HepG2 (cell line): ENCODE measurements around the gene TEAD3. TPM values are rescaled to one million over a fixed set of nuclear protein-coding genes. Genes with fewer than 3 reads are reported as not detected.
A peak's percentile ranks its signal among the peaks of the same experiment; 100 is the strongest.

Experiments
- ATAC-seq: fragments of 200-7000 bp; cut with Tn5 transposase; 3 replicates; pipeline ENCODE4 v1.9.1; 2020; ENCODE audit warnings: mild to moderate bottlenecking, moderate library complexity
- BruUV-seq: library from RNA; stranded (reverse); fragments of 400-500 nt; replicated peaks from 2 replicates; lab custom pipeline; 2021; lab: Mats Ljungman, UMichigan
- CTCF ChIA-PET: fragments of 300-600 bp; formaldehyde crosslinking; extraction: SDS; loops from one replicate; lab custom pipeline; 2021; ENCODE audit warnings: low total read pairs, inconsistent platforms, low intra/inter-chr PET ratio; lab: Yijun Ruan, JAX
- POLR2A ChIA-PET: fragments of 350-600 bp; sonication (Branson Sonifier 250); formaldehyde crosslinking; loops from one replicate; lab custom pipeline; 2020; ENCODE audit warnings: antibody characterized with exemption, inconsistent platforms; lab: Yijun Ruan, JAX
- DNase-seq: peaks from one replicate; pipeline ENCODE4 v3.0.0-alpha.2; 2015; ENCODE audit warnings: low spot score
- FAIRE-seq: peaks from 3 replicates; lab custom pipeline; 2011; peaks lifted over from hg19 to GRCh38; lab: Jason Lieb, UNC
- H2AFZ ChIP-seq: one replicate; pipeline ENCODE4 v1.6.1; 2011; ENCODE audit warnings: low read length, inconsistent platforms
- H3K27ac ChIP-seq: fragments of 300-600 bp; 3 replicates; pipeline ENCODE4 v1.8.0; 2011; ENCODE audit warnings: mixed run types, mild to moderate bottlenecking, mixed read lengths, low read length, inconsistent platforms; ENCODE audit not compliant: insufficient read depth; ENCODE audit errors: extremely low read length
- H3K27me3 ChIP-seq, 2 experiments: fragments of 200-600 bp in 1 of 2; 2 replicates in 1 of 2; 3 replicates in 1 of 2; pipeline versions ENCODE4 v1.6.0 to v1.8.0; 2011; ENCODE audit warnings: low read length in 2 of 2, mild to moderate bottlenecking in 2 of 2, moderate library complexity in 2 of 2, inconsistent platforms in 1 of 2; ENCODE audit not compliant: insufficient read depth in 2 of 2, control insufficient read depth in 1 of 2
- H3K36me3 ChIP-seq, 2 experiments: fragments of 200-600 bp in 1 of 2; replicated peaks in 1 of 2; 2 replicates in 1 of 2; 3 replicates in 1 of 2; pipeline versions ENCODE4 v1.5.1 to v1.8.0; 2011; ENCODE audit warnings: low read length in 2 of 2, inconsistent platforms in 1 of 2; ENCODE audit not compliant: insufficient read depth in 2 of 2, control insufficient read depth in 1 of 2
- H3K4me1 ChIP-seq: 2 replicates; pipeline ENCODE4 v1.5.1; 2012; ENCODE audit warnings: low read length, inconsistent platforms; ENCODE audit not compliant: insufficient read depth
- H3K4me2 ChIP-seq: 2 replicates; pipeline ENCODE4 v1.6.0; 2011; ENCODE audit warnings: low read depth, low read length, inconsistent platforms
- H3K4me3 ChIP-seq, 3 experiments: fragments of 200-600 bp in 1 of 3; sonication (generic), shearing (Covaris generic) in 1 of 3; replicated peaks in 1 of 3; 2 replicates each; pipeline ENCODE4 v1.5.1; 2011 to 2016; ENCODE audit warnings: low read length in 3 of 3, inconsistent platforms in 2 of 3, low read depth in 2 of 3, mild to moderate bottlenecking in 2 of 3, control low read depth in 1 of 3, mixed read lengths in 1 of 3; ENCODE audit not compliant: insufficient read depth in 1 of 3
- H3K79me2 ChIP-seq: one replicate; pipeline ENCODE4 v1.6.1; 2011; ENCODE audit warnings: low read length, inconsistent platforms; ENCODE audit not compliant: insufficient read depth
- H3K9ac ChIP-seq: 2 replicates; pipeline ENCODE4 v1.6.0; 2011; ENCODE audit warnings: mild to moderate bottlenecking, low read depth, low read length, inconsistent platforms; ENCODE audit not compliant: insufficient read depth
- H3K9me3 ChIP-seq: 2 replicates; pipeline ENCODE4 v1.5.1; 2012; ENCODE audit warnings: mild to moderate bottlenecking, low read length
- H4K20me1 ChIP-seq: 2 replicates; pipeline ENCODE4 v1.6.0; 2011; ENCODE audit warnings: inconsistent platforms, mild to moderate bottlenecking, low read length, moderate library complexity; ENCODE audit not compliant: insufficient read depth
- KDM5B ChIP-seq: sonication (generic); formaldehyde crosslinking; IDR thresholded peaks from 2 replicates; pipeline ENCODE4 v1.4.0; 2020; ENCODE audit warnings: missing genetic modification reagents, mild to moderate bottlenecking, borderline replicate concordance
- NKX3-1 ChIP-seq: sonication (generic); formaldehyde crosslinking; IDR thresholded peaks from 2 replicates; pipeline ENCODE4 v1.5.0; 2020; ENCODE audit warnings: missing genetic modification reagents
- RBM22 ChIP-seq: fragments of 200-400 bp; formaldehyde crosslinking; optimal IDR thresholded peaks from 2 replicates; pipeline ENCODE3; 2017; ENCODE audit warnings: mild to moderate bottlenecking, low read length, moderate library complexity
- RFXANK ChIP-seq: IDR thresholded peaks from 2 replicates; pipeline ENCODE4 v1.6.1; 2016
- SSRP1 ChIP-seq: IDR thresholded peaks from 2 replicates; pipeline ENCODE4 v1.6.1; 2016; ENCODE audit warnings: control low read depth
- TSC22D2 ChIP-seq: sonication (generic); formaldehyde crosslinking; IDR thresholded peaks from 2 replicates; pipeline ENCODE4 v1.5.1; 2020; ENCODE audit warnings: missing genetic modification reagents, mild to moderate bottlenecking, borderline replicate concordance
- ZFX ChIP-seq: sonication (generic); formaldehyde crosslinking; IDR thresholded peaks from 2 replicates; pipeline ENCODE4 v1.4.0; 2020; ENCODE audit warnings: mild to moderate bottlenecking, low read depth, missing genetic modification reagents, moderate library complexity
- ZNF225 ChIP-seq: sonication (generic); formaldehyde crosslinking; IDR thresholded peaks from 2 replicates; pipeline ENCODE4 v1.4.0; 2020; ENCODE audit warnings: mild to moderate bottlenecking, missing genetic modification reagents
- ZNF280D ChIP-seq: sonication (generic); formaldehyde crosslinking; IDR thresholded peaks from 2 replicates; pipeline ENCODE4 v1.5.1; 2020; ENCODE audit warnings: mild to moderate bottlenecking, missing genetic modification reagents
- ZNF530 ChIP-seq: sonication (generic); formaldehyde crosslinking; IDR thresholded peaks from 2 replicates; pipeline ENCODE4 v1.5.0; 2020; ENCODE audit warnings: low read depth, mild to moderate bottlenecking, missing genetic modification reagents
- ZNF678 ChIP-seq: sonication (generic); formaldehyde crosslinking; IDR thresholded peaks from 2 replicates; pipeline ENCODE4 v1.4.0; 2020; ENCODE audit warnings: mild to moderate bottlenecking, missing genetic modification reagents
- WGBS: methylation state at CpG from one replicate; pipeline ENCODE4 v1.1.6; 2017; ENCODE audit warnings: low lambda C conversion rate; 5-methylcytosine and 5-hydroxymethylcytosine counted together
- in situ Hi-C: cut with HindIII; loops from 2 replicates; pipeline ENCODE4 v1.10.0; 2017; ENCODE audit warnings: low pct_unique_long_range_greater_than_20kb; ENCODE audit not compliant: extremely low pct_ligation_motif_present
- intact Hi-C: fragments of 100-400 bp; cut with micrococcal nuclease; formaldehyde crosslinking; loops from one replicate; pipeline ENCODE4 v1.10.0; 2022; ENCODE audit not compliant: unreplicated experiment
- polyA plus RNA-seq, 8 experiments: library from polyadenylated mRNA; depleted of rRNA in 3 of 8; stranded (reverse) in 7 of 8; unstranded in 1 of 8; fragments of >200 nt; fragmentation: Illumina TruSeq in 4 of 8; extraction: Trizol in 4 of 8; gene quantifications; 2 replicates each; pipeline versions ENCODE4 v1.2.1 to v1.2.3, GENCODE V29; 2011 to 2016; ENCODE audit warnings: low read depth in 4 of 8, missing spikeins in 1 of 8, mixed read lengths in 1 of 8; ENCODE audit not compliant: insufficient read depth in 1 of 8
- total RNA-seq, 5 experiments: library from RNA; depleted of rRNA; stranded (reverse); fragments of >200 nt; fragmentation: Illumina TruSeq; extraction: Trizol; gene quantifications; 2 replicates each; pipeline ENCODE4 v1.2.3, GENCODE V29; 2016; ENCODE audit warnings: low read depth in 1 of 5
- TF ChIP-seq, protein P1 (sequence below): sonication (generic); formaldehyde crosslinking; IDR thresholded peaks from 2 replicates; pipeline ENCODE4 v1.4.0; 2020; ENCODE audit warnings: missing genetic modification reagents
- TF ChIP-seq, protein P2 (sequence below): sonication (generic); formaldehyde crosslinking; IDR thresholded peaks from 2 replicates; pipeline ENCODE4 v1.4.0; 2020; ENCODE audit warnings: missing genetic modification reagents, borderline replicate concordance
- TF ChIP-seq, protein P3 (sequence below): sonication (generic); formaldehyde crosslinking; IDR thresholded peaks from 2 replicates; pipeline ENCODE4 v1.8.1; 2022; ENCODE audit warnings: low read depth, mild to moderate bottlenecking, missing genetic modification reagents

Gene TEAD3
- total and polyA plus RNA-seq, 2 of the 13 experiments (the other 11 are each of a cell fraction or from before 2014, with no cell fraction given): 15.1 to 16.5 TPM

- Histone ChIP-seq H3K27ac (peak overlapping the region; percentile 55), H3K9ac (no peak overlapping the region), H3K79me2 (peaks cover 29% of the 10 kb centered on the region), H3K27me3 (no peaks in the 10 kb centered on the region; a peak in 1 of 5 replicates), H3K4me1 (peaks cover 54% of the 10 kb centered on the region), H3K36me3 (peaks cover 5 to 34% of the 10 kb centered on the region in 2 experiments), H4K20me1 (peaks cover 51% of the 10 kb centered on the region), H3K4me2 (no peak overlapping the region), H3K4me3 (no peak overlapping the region; a peak in 1 of 6 replicates), H2AFZ (no peak overlapping the region), H3K9me3 (no peaks in the 10 kb centered on the region)
- intact Hi-C loops: no loop called here
- ATAC-seq (peak; percentile 5), DNase-seq (peak; percentile 54), FAIRE-seq (no peak)
- WGBS: 84% methylated on average over 9 of the region's 9 CpGs
- CTCF ChIA-PET: no interaction called here
- no TSS peak for BruUV-seq
- in situ Hi-C loops: no loop called here
- POLR2A ChIA-PET: interaction anchor here (0.8 to 9.7 kb wide), 10 partner anchors 13 to 267 kb away, joined by 3 to 88 read pairs (median 5); partner anchors contain the start of genes FANCE and TEAD3
- TF ChIP-seq ZNF678 (CRISPR knock-in tag) (no peak), ZFX (CRISPR knock-in tag) (peak; percentile 48), ZNF530 (CRISPR knock-in tag) (no peak), SSRP1 (CRISPR knock-in tag) (peak; percentile 95), RFXANK (CRISPR knock-in tag) (no peak), TSC22D2 (CRISPR knock-in tag) (0 out of 2 replicates have a peak, but pooled peaks have one; percentile 23), ZNF280D (CRISPR knock-in tag) (0 out of 2 replicates have a peak, but pooled peaks have one; percentile 13), RBM22 (peak; percentile 99), ZNF225 (CRISPR knock-in tag) (0 out of 2 replicates have a peak, but pooled peaks have one; percentile 43), NKX3-1 (CRISPR knock-in tag) (no peak; the same call in 1 of the 2 replicates), KDM5B (no peak)
- TF ChIP-seq, protein P1, sequence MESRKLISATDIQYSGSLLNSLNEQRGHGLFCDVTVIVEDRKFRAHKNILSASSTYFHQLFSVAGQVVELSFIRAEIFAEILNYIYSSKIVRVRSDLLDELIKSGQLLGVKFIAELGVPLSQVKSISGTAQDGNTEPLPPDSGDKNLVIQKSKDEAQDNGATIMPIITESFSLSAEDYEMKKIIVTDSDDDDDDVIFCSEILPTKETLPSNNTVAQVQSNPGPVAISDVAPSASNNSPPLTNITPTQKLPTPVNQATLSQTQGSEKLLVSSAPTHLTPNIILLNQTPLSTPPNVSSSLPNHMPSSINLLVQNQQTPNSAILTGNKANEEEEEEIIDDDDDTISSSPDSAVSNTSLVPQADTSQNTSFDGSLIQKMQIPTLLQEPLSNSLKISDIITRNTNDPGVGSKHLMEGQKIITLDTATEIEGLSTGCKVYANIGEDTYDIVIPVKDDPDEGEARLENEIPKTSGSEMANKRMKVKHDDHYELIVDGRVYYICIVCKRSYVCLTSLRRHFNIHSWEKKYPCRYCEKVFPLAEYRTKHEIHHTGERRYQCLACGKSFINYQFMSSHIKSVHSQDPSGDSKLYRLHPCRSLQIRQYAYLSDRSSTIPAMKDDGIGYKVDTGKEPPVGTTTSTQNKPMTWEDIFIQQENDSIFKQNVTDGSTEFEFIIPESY (CRISPR knock-in tag): peak; percentile 33; the same call in 1 of the 2 replicates
- TF ChIP-seq, protein P2, sequence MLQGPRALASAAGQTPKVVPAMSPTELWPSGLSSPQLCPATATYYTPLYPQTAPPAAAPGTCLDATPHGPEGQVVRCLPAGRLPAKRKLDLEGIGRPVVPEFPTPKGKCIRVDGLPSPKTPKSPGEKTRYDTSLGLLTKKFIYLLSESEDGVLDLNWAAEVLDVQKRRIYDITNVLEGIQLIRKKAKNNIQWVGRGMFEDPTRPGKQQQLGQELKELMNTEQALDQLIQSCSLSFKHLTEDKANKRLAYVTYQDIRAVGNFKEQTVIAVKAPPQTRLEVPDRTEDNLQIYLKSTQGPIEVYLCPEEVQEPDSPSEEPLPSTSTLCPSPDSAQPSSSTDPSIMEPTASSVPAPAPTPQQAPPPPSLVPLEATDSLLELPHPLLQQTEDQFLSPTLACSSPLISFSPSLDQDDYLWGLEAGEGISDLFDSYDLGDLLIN (CRISPR knock-in tag): no peak
- TF ChIP-seq, protein P3, sequence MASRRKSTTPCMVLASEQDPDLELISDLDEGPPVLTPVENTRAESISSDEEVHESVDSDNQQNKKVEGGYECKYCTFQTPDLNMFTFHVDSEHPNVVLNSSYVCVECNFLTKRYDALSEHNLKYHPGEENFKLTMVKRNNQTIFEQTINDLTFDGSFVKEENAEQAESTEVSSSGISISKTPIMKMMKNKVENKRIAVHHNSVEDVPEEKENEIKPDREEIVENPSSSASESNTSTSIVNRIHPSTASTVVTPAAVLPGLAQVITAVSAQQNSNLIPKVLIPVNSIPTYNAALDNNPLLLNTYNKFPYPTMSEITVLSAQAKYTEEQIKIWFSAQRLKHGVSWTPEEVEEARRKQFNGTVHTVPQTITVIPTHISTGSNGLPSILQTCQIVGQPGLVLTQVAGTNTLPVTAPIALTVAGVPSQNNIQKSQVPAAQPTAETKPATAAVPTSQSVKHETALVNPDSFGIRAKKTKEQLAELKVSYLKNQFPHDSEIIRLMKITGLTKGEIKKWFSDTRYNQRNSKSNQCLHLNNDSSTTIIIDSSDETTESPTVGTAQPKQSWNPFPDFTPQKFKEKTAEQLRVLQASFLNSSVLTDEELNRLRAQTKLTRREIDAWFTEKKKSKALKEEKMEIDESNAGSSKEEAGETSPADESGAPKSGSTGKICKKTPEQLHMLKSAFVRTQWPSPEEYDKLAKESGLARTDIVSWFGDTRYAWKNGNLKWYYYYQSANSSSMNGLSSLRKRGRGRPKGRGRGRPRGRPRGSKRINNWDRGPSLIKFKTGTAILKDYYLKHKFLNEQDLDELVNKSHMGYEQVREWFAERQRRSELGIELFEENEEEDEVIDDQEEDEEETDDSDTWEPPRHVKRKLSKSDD: 0 out of 2 replicates have a peak, but pooled peaks have one; percentile 58
Measured at GRCh38 chr6:35473075-35473849, 23.6 kb downstream of the TEAD3 start.
